Adrenal gland (tissue), 12 donors: ENCODE results near the gene PLIN3. TPM values are rescaled to one million over a fixed set of nuclear protein-coding genes. Genes with fewer than 3 reads are reported as not detected.
"Not testable (repeated sequence)": the region's sequence is repeated elsewhere in the genome, so short reads cannot be mapped to it uniquely, and the experiment has no call there.

Experiments used
- DNase-seq, 7 donors: peaks; one replicate each; pipeline ENCODE4 v3.0.0-alpha.2; 2019 to 2020
- H3K27ac ChIP-seq, 5 donors: fragments of 200-600 bp; sonication (generic) in 4 of 5; 1 replicate in 3 of 5; 2 replicates in 2 of 5; pipeline versions ENCODE4 v1.5.1 to v1.8.0; 2016 to 2020; ENCODE audit warnings: mild to moderate bottlenecking in 1 of 5
- H3K27me3 ChIP-seq: fragments of 200-600 bp; 2 replicates; pipeline ENCODE4 v1.8.0; 2021
- H3K36me3 ChIP-seq, 2 donors: fragments of 200-600 bp; replicated peaks in 1 of 2; 1 replicate in 1 of 2; 2 replicates in 1 of 2; pipeline versions ENCODE4 v1.5.1 to v1.8.0; 2018 to 2022
- H3K4me1 ChIP-seq, 2 donors: fragments of 200-600 bp; replicated peaks in 1 of 2; 1 replicate in 1 of 2; 2 replicates in 1 of 2; pipeline versions ENCODE4 v1.5.1 to v1.8.0; 2018 to 2021
- H3K4me3 ChIP-seq, 4 donors: fragments of 200-600 bp; sonication (generic) in 3 of 4; one replicate each; pipeline ENCODE4 v1.5.1; 2016 to 2018
- H3K9me3 ChIP-seq, 3 donors: fragments of 200-600 bp; sonication (generic) in 1 of 3; replicated peaks in 1 of 3; 1 replicate in 2 of 3; 2 replicates in 1 of 3; pipeline versions ENCODE4 v1.5.1 to v1.8.0; 2016 to 2021
- POLR2A ChIP-seq, 2 donors: fragments of 450-650 bp; IDR thresholded peaks; one replicate each; pipeline ENCODE4 v1.6.1; 2017; ENCODE audit warnings: antibody characterized with exemption in 2 of 2, mild to moderate bottlenecking in 2 of 2, moderate library complexity in 1 of 2
- WGBS, 4 donors: extraction: QIAGEN DNeasy Blood & Tissue Kit in 2 of 4; methylation state at CpG; one replicate each; pipeline versions ENCODE4 v1.1.5 to v1.1.7; 2013 to 2017; 5-methylcytosine and 5-hydroxymethylcytosine counted together
- intact Hi-C, 2 donors: fragments of 100-400 bp; cut with DNase I; formaldehyde crosslinking; loops; one replicate each; pipeline versions ENCODE4 v1.14.1 to v1.15.0; 2022 to 2023
- polyA plus RNA-seq, 3 donors: library from polyadenylated mRNA; stranded (reverse); fragments of 200-250 nt in 2 of 3; fragments of 350-450 nt in 1 of 3; fragmentation: Illumina TruSeq in 1 of 3; extraction: RNeasy Lipid Tissue Mini Kit (QIAGEN cat#74804) in 1 of 3; gene quantifications; one replicate each; pipeline ENCODE4 v1.2.3, GENCODE V29; 2013 to 2014
- total RNA-seq, 9 donors: library from RNA; depleted of rRNA in 4 of 9; stranded (reverse); fragments of >200 nt in 4 of 9; fragments of 120-200 nt in 1 of 9; fragmentation: NEBNext Ultra II Directional in 1 of 9; extraction: Animal tissue kit (Norgen Biotek cat#: 25700) in 1 of 9; gene quantifications; one replicate each; pipeline versions ENCODE4 v1.1.0 to v1.2.4, GENCODE V29; 2013 to 2023
- TF ChIP-seq, protein P1 (sequence below), 6 experiments: fragments of 450-650 bp in 4 of 6; fragments of 200-600 bp in 2 of 6; sonication (generic) in 1 of 6; IDR thresholded peaks; 1 replicate in 5 of 6; 2 replicates in 1 of 6; pipeline versions ENCODE4 v1.5.1 to v1.8.0; 2016 to 2021; ENCODE audit warnings: antibody characterized with exemption in 6 of 6, mild to moderate bottlenecking in 2 of 6, moderate library complexity in 1 of 6
- donor health status: healthy with polysubstance abuse.
- donor health status: Bipolar disorder and iron deficiency.
- donor health status: DM: yes; HTN: yes; CAD: no.
- donor health status: DM: no; HTN: no; CAD: no.
- donor health status: DM: no; HTN: no; CAD: no.
- donor health status: DM: yes; HTN: yes; CAD: no.

PLIN3 gene
- total and polyA plus RNA-seq, 12 donors, result 21.3 to 181 (median 103) TPM

DNA sequence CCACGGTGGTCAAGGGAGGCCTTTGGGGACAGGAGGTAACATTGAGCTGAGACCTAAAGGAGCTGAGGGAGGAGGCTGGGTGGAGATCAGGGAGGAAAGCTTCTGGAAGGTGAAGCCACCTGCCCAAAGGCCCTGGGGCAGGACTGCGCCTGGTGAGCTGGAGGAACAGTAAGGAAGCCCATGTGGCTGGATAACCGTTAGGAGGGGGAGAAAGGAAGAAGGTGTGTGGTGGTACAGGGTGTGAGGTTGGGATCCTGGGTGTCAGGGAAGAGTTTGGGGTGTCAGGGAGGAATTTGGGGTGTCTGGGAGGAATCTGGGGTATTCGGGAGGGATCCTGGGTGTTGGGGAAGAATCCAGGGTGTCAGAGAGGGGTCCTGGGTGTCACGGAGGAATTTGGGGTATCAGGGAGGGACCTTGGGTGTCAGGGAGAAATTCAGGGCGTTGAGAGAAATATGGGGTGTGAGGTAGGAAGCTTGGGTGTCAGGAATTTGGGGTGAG, 36.6 kb downstream of the PLIN3 start:
- intact Hi-C loops, result no loop called here
- Histone ChIP-seq H3K9me3 (no peaks in the 10 kb centered on the region), H3K27ac (peak overlapping the region in 4 of 5 donors; percentile 73 to 90 (median 86)), H3K4me1 (peaks cover 4 to 10% of the 10 kb centered on the region in 2 donors), H3K4me3 (peak overlapping the region in 2 of 4 donors; percentile 89 to 95), H3K36me3 (no peaks in the 10 kb centered on the region), H3K27me3 (no peaks in the 10 kb centered on the region)
- 57 to 71% (median 64%) methylated on average over 6 of the region's 6 CpGs for WGBS, 4 donors
- TF ChIP-seq, protein P1, sequence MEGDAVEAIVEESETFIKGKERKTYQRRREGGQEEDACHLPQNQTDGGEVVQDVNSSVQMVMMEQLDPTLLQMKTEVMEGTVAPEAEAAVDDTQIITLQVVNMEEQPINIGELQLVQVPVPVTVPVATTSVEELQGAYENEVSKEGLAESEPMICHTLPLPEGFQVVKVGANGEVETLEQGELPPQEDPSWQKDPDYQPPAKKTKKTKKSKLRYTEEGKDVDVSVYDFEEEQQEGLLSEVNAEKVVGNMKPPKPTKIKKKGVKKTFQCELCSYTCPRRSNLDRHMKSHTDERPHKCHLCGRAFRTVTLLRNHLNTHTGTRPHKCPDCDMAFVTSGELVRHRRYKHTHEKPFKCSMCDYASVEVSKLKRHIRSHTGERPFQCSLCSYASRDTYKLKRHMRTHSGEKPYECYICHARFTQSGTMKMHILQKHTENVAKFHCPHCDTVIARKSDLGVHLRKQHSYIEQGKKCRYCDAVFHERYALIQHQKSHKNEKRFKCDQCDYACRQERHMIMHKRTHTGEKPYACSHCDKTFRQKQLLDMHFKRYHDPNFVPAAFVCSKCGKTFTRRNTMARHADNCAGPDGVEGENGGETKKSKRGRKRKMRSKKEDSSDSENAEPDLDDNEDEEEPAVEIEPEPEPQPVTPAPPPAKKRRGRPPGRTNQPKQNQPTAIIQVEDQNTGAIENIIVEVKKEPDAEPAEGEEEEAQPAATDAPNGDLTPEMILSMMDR (IDR thresholded peaks at IDR 0.05), result no peak
- TF ChIP-seq POLR2A (IDR thresholded peaks at IDR 0.05), result no peak
- DNase-seq, result no peak

DNA sequence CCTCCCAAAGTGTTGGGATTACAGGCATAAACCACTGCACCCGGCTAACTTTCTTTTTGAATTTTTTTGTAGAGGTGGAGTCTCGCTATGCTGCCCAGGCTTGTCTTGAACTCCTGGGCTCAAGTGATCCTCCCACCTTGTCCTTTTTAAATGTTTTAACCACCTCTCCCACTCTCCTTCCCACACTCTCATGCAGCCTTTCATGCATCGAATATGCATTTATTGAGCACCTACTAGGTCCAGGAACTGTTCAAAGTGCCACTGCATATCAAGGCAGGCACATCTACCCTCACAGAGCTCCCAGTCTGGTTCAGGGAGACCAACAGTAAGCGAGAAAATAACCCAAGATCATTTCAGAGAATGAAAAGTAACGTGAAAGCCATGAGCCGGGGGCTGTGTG, 37.1 kb downstream of the PLIN3 start:
- Histone ChIP-seq H3K4me1 (peaks cover 4 to 10% of the 10 kb centered on the region in 2 donors), H3K9me3 (no peaks in the 10 kb centered on the region), H3K4me3 (peak overlapping the region in 1 of 4 donors; percentile 95), H3K27me3 (no peaks in the 10 kb centered on the region), H3K36me3 (no peaks in the 10 kb centered on the region), H3K27ac (peak overlapping the region in 3 of 5 donors; percentile 85 to 90 (median 87))
- WGBS, 4 donors, result 87 to 96% (median 90%) methylated on average over 6 of the region's 6 CpGs
- no peak for DNase-seq
- intact Hi-C loops, result no loop called here
- TF ChIP-seq, protein P1 (IDR thresholded peaks at IDR 0.05), result no peak
- no peak for TF ChIP-seq POLR2A (IDR thresholded peaks at IDR 0.05)

DNA sequence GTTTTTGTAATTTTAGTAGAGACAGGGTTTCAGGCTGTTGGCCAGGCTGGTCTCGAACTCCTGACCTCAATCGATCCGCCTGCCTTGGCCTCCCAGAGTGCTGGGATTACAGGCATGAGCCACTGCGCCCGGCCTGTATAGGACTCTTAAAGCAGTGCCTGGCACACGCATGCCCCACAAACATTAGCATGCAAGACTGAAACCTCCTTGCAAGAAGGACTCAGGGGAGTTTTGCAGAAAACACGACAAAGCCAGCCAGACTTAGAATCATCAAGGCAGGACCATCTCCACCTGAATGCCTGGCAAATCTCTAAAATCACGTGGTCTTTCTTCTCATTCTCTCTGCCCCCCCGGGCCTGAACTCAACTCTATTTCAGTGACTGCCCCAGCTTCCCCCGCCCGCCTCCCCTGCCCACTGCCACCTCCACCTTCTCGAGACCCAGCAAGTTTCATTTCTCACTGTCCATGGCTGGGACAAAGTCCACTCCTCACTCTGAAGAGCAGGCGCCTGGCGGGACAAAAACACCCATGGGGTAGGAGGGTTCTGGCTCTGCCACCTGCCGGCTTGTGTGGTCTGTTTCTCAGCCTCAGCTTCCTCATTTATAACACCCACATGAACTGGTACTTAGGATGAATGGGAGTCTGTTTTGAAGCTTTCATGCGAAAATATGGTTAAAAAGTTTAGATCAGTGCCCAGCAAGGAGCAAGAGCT, 38.3 kb downstream of the PLIN3 start:
- Histone ChIP-seq H3K4me3 (no peak overlapping the region), H3K4me1 (peaks cover 4 to 10% of the 10 kb centered on the region in 2 donors), H3K9me3 (no peaks in the 10 kb centered on the region), H3K27me3 (no peaks in the 10 kb centered on the region), H3K27ac (no peak overlapping the region), H3K36me3 (no peaks in the 10 kb centered on the region)
- intact Hi-C loops, result no loop called here
- 69 to 77% (median 74%) methylated on average over 14 to 16 of the region's 16 CpGs for WGBS, 4 donors
- no peak for DNase-seq
- TF ChIP-seq POLR2A (IDR thresholded peaks at IDR 0.05), result no peak
- TF ChIP-seq, protein P1 (IDR thresholded peaks at IDR 0.05), result no peak

DNA sequence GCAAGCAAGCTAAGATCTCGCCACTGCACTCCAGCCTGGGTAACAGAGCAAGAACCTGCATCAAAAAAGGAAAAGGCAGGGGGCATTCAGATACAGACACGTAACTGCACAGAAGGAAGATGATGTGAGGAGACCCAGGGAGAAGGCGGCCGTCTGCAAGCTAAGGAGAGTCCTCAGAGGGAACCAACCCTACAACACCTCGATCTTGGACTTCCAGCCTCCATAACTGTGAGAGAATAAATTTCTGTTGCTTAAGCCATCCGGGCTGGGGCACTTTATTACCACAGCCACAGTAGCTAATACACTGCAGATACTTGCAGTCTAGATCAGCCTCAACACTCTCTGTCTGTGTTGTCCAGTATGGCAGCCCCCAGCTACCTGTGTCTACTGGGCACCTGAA, 43.9 kb downstream of the PLIN3 start:
- 74 to 98% (median 84%) methylated on average over 6 of the region's 6 CpGs for WGBS, 4 donors
- intact Hi-C loops, result no loop called here
- no peak for DNase-seq
- Histone ChIP-seq H3K27ac (no peak overlapping the region), H3K4me3 (no peak overlapping the region), H3K4me1 (no peaks in the 10 kb centered on the region), H3K27me3 (no peaks in the 10 kb centered on the region), H3K9me3 (no peaks in the 10 kb centered on the region), H3K36me3 (no peaks in the 10 kb centered on the region)
- TF ChIP-seq POLR2A (IDR thresholded peaks at IDR 0.05), result no peak
- TF ChIP-seq, protein P1 (IDR thresholded peaks at IDR 0.05), result no peak

DNA sequence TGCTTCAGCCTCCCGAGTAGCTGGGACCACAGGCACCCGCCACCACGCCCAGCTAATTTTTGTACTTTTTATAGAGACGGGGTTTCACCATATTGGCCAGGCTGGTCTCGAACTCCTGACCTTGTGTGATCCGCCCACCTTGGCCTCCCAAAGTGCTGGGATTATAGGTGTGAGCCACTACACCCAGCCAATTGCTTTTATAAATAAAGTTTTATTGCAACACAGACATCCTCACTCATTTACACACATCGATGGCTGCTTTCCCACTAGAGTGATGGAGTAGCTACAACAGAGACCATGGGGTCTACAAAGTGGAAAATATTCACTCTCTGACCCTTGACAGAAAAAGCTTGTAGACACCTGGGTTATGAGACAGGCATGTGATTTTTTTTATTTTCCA, 45.1 kb downstream of the PLIN3 start:
- H3K27ac ChIP-seq, DNase-seq, H3K4me1 ChIP-seq, H3K4me3 ChIP-seq, intact Hi-C loops, H3K36me3 ChIP-seq, H3K27me3 ChIP-seq, H3K9me3 ChIP-seq: not testable (repeated sequence)
- 94 to 97% (median 96%) methylated on average over 7 of the region's 7 CpGs for WGBS, 4 donors
